PC-9 (cell line): ENCODE results near the gene SOX18. TPM values are rescaled to one million over a fixed set of nuclear protein-coding genes. Genes with fewer than 3 reads are reported as not detected.

Experiments used
- BruUV-seq: library from RNA; stranded (reverse); fragments of 400-500 nt; replicated peaks from 2 replicates; lab custom pipeline; 2021; lab: Mats Ljungman, UMichigan
- CTCF ChIA-PET: fragments of 300-600 bp; sonication (Branson Sonifier 250); formaldehyde crosslinking; loops from one replicate; lab custom pipeline; 2022; ENCODE audit warnings: antibody characterized with exemption; lab: Charles Lee
- POLR2A ChIA-PET: fragments of 300-600 bp; sonication (Branson Sonifier 250); formaldehyde crosslinking; loops from one replicate; lab custom pipeline; 2022; ENCODE audit warnings: antibody characterized with exemption; ENCODE audit not compliant: unreplicated experiment; lab: Charles Lee
- DNase-seq, 2 experiments: peaks; one replicate each; pipeline versions ENCODE4 v3.0.0 to v3.0.0-alpha.2; 2015 to 2022; ENCODE audit warnings: mixed read lengths in 1 of 2
- H2AFZ ChIP-seq: fragments of 200-600 bp; sonication (generic); 2 replicates; pipeline ENCODE4 v1.8.1; 2017; ENCODE audit warnings: antibody characterized with exemption
- H3F3A ChIP-seq: fragments of 200-600 bp; sonication (generic); 2 replicates; pipeline ENCODE4 v1.8.1; 2017; ENCODE audit warnings: antibody characterized with exemption, mild to moderate bottlenecking, low read depth; ENCODE audit not compliant: insufficient read depth
- H3K27ac ChIP-seq: fragments of 200-600 bp; sonication (generic); 2 replicates; pipeline ENCODE4 v1.6.1; 2016; ENCODE audit warnings: mixed run types
- H3K27me3 ChIP-seq: fragments of 200-600 bp; sonication (generic); 2 replicates; pipeline ENCODE4 v1.6.1; 2016; ENCODE audit warnings: low read depth, mixed run types; ENCODE audit not compliant: insufficient read depth
- H3K36me3 ChIP-seq: fragments of 200-600 bp; sonication (generic); 2 replicates; pipeline ENCODE4 v1.6.1; 2016; ENCODE audit warnings: low read depth, mixed run types
- H3K4me1 ChIP-seq: fragments of 200-600 bp; sonication (generic); replicated peaks from 2 replicates; pipeline ENCODE4 v1.6.1; 2016; ENCODE audit warnings: mixed run types; ENCODE audit not compliant: insufficient read depth
- H3K4me2 ChIP-seq: fragments of 200-600 bp; sonication (generic); 2 replicates; pipeline ENCODE4 v1.6.1; 2017; ENCODE audit warnings: mixed run types
- H3K4me3 ChIP-seq: fragments of 200-600 bp; sonication (generic); 2 replicates; pipeline ENCODE4 v1.6.1; 2016; ENCODE audit warnings: mixed run types
- H3K79me2 ChIP-seq: fragments of 200-600 bp; sonication (generic); 2 replicates; pipeline ENCODE4 v1.6.1; 2017; ENCODE audit warnings: low read depth, mixed run types
- H3K9me2 ChIP-seq: fragments of 200-600 bp; sonication (generic); 2 replicates; pipeline ENCODE4 v1.8.1; 2017; ENCODE audit warnings: mild to moderate bottlenecking; ENCODE audit not compliant: insufficient read depth
- H3K9me3 ChIP-seq: fragments of 200-600 bp; sonication (generic); 2 replicates; pipeline ENCODE4 v1.8.1; 2016; ENCODE audit warnings: low read depth; ENCODE audit not compliant: insufficient read depth
- H4K20me1 ChIP-seq: fragments of 200-600 bp; sonication (generic); 2 replicates; pipeline ENCODE4 v1.8.1; 2017; ENCODE audit not compliant: insufficient read depth
- EZH2 ChIP-seq: fragments of 200-600 bp; sonication (generic); IDR thresholded peaks from 2 replicates; pipeline ENCODE4 v1.8.0; 2017; ENCODE audit warnings: antibody characterized with exemption, low read depth
- intact Hi-C: fragments of 100-400 bp; cut with micrococcal nuclease; formaldehyde crosslinking; loops from one replicate; pipeline ENCODE4 v1.10.0; 2022; ENCODE audit not compliant: unreplicated experiment
- microRNA-seq: library from miRNA; unstranded; fragments of <30 nt; microRNA quantifications from one replicate; pipeline ENCODE4 v1.2.0, GENCODE V29; 2021; ENCODE audit warnings: borderline number of aligned reads, borderline replicate concordance
- total RNA-seq: library from RNA; stranded (reverse); gene quantifications from 2 replicates; pipeline ENCODE4 v1.2.3, GENCODE V29; 2021
- TF ChIP-seq, protein P1 (sequence below): fragments of 200-600 bp; sonication (generic); conservative IDR thresholded peaks from 2 replicates; pipeline ENCODE4 v1.6.1; 2017; ENCODE audit warnings: mixed run types, antibody characterized with exemption, mild to moderate bottlenecking, moderate library complexity

Gene SOX18
- total RNA-seq, 1 experiment from 2014 or later = not detected

DNA sequence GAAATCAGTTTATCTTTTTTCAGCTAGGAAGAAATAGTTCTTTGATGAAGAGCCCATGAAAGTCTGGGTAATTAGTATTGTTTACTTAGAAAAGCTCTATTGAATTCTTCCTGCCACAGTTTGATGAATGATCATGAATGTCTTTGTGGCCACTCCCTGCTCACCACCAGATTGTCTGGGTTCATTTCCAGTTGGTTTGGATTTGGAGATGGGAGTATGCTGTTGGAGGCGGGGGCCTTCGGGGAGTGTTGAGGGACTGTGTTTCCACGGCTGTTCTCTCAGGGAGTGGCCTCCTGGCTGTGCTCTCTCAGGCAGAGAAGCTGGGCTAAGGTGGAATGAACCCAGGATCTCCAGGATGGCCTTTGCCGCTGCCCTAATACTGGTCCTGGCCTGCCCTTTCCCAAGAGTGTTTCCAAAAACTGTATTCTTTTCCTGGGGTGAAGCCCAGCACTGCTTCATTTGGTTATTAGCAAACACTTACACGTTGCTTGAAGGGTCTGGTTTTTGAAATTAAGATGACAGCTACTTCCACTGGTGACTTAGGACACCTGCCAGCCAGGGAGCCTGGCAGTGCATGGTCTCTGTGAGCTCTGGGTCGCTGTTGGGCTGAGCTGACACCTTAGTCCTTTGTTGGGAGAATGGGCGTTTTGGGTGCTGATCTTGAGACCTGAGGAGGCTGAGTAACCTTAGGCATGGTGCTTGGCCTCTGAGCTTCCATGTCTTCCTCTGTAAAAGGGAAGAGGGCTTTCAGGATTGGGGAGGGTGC lies 45.3 kb downstream of the SOX18 start:
- BruUV-seq = no TSS peak
- Histone ChIP-seq H3F3A (peaks cover 5% of the 10 kb centered on the region; the same call in 1 of the 2 replicates), H3K4me3 (no peak overlapping the region), H3K4me1 (no peaks in the 10 kb centered on the region), H4K20me1 (peaks cover 34% of the 10 kb centered on the region), H3K27me3 (no peaks in the 10 kb centered on the region), H3K36me3 (peaks cover 22% of the 10 kb centered on the region), H3K9me3 (no peaks in the 10 kb centered on the region), H3K79me2 (no peaks in the 10 kb centered on the region; the same call in 1 of the 2 replicates), H3K4me2 (no peak overlapping the region), H3K9me2 (no peaks in the 10 kb centered on the region), H2AFZ (no peak overlapping the region), H3K27ac (no peak overlapping the region)
- ChIA-PET POLR2A (no interaction called here), CTCF (no interaction called here)
- intact Hi-C loops = no loop called here
- TF ChIP-seq EZH2 = no peak
- TF ChIP-seq, protein P1, sequence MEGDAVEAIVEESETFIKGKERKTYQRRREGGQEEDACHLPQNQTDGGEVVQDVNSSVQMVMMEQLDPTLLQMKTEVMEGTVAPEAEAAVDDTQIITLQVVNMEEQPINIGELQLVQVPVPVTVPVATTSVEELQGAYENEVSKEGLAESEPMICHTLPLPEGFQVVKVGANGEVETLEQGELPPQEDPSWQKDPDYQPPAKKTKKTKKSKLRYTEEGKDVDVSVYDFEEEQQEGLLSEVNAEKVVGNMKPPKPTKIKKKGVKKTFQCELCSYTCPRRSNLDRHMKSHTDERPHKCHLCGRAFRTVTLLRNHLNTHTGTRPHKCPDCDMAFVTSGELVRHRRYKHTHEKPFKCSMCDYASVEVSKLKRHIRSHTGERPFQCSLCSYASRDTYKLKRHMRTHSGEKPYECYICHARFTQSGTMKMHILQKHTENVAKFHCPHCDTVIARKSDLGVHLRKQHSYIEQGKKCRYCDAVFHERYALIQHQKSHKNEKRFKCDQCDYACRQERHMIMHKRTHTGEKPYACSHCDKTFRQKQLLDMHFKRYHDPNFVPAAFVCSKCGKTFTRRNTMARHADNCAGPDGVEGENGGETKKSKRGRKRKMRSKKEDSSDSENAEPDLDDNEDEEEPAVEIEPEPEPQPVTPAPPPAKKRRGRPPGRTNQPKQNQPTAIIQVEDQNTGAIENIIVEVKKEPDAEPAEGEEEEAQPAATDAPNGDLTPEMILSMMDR = no peak
- no peak for DNase-seq

DNA sequence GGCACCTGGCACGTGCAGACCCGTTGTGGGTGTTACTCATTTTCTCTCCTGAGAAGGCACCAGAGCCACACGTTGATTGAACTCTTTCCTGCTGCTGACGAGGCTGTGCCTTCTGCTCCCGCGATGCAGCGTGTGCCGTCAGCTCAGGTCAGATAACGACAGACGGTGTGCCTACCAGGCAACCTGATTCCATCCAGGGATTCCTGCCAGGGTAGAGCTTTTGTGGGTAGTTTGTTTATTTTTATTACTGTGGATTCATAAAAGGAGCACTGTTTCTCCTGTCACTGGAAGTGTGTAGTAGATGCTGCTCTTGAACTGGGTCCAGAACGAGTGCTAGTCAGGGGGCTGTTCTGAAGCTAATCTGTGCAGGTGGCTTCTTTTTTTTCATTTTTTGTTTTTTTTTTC lies 47.8 kb downstream of the SOX18 start:
- ChIA-PET CTCF (no interaction called here), POLR2A (no interaction called here)
- Histone ChIP-seq H3K9me2 (no peaks in the 10 kb centered on the region), H3K36me3 (peaks cover 16% of the 10 kb centered on the region; the same call in 1 of the 2 replicates), H3K4me3 (no peak overlapping the region), H4K20me1 (peaks cover 26% of the 10 kb centered on the region), H3F3A (no peaks in the 10 kb centered on the region), H2AFZ (no peak overlapping the region), H3K9me3 (no peaks in the 10 kb centered on the region), H3K27me3 (no peaks in the 10 kb centered on the region), H3K79me2 (no peaks in the 10 kb centered on the region), H3K4me1 (no peaks in the 10 kb centered on the region), H3K27ac (no peak overlapping the region), H3K4me2 (no peak overlapping the region)
- no TSS peak for BruUV-seq
- DNase-seq = no peak
- intact Hi-C loops = no loop called here
- no peak for TF ChIP-seq EZH2
- TF ChIP-seq, protein P1 = no peak

DNA sequence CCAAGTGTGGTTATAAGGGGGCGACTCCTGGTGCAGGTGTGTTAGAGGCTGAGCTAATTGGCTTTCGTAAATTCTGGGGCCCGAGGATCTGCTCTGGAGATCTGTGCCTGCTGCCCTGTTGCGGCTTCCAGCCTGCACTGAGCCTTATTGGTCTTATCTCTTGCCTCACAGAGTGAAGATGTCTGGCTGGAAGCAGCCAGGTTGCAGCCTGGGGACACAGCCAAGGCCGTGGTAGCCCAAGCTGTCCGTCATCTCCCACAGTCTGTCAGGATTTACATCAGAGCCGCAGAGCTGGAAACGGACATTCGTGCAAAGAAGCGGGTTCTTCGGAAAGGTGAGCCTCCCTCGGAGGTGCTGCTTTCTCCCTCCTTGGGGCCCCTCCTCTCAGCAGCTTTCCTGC lies 48.5 kb downstream of the SOX18 start:
- no peak overlapping the region for H2AFZ ChIP-seq
- no peak overlapping the region for H3K27ac ChIP-seq
- no peaks in the 10 kb centered on the region for H3K27me3 ChIP-seq
- H3K36me3 ChIP-seq = peaks cover 23% of the 10 kb centered on the region; the same call in 1 of the 2 replicates
- H3F3A ChIP-seq = no peaks in the 10 kb centered on the region
- H4K20me1 ChIP-seq = peaks cover 26% of the 10 kb centered on the region
- H3K4me1 ChIP-seq = no peaks in the 10 kb centered on the region
- no peak overlapping the region for H3K4me3 ChIP-seq
- no peaks in the 10 kb centered on the region for H3K79me2 ChIP-seq
- intact Hi-C loops = no loop called here
- no TSS peak for BruUV-seq
- no peak for DNase-seq
- TF ChIP-seq, protein P1 = no peak
- no peak for TF ChIP-seq EZH2
- no peaks in the 10 kb centered on the region for H3K9me3 ChIP-seq
- H3K9me2 ChIP-seq = no peaks in the 10 kb centered on the region
- CTCF ChIA-PET = no interaction called here
- no peak overlapping the region for H3K4me2 ChIP-seq
- POLR2A ChIA-PET = no interaction called here

Small RNA genes lying within 50 kb of the gene (microRNA-seq; reads per million reads assigned to microRNA genes)
- gene MIR6813 = 3.4 reads per million

Other genes starting within 250 kb of the SOX18 start
- 3.6 and 4.9 TPM in 2 replicates for gene ZBTB46, start 218.4 kb downstream of the SOX18 start, total RNA-seq
- gene ABHD16B, start 188.1 kb downstream of the SOX18 start, total RNA-seq = not detected in 2 replicates
- 149 and 158 TPM in 2 replicates for gene TPD52L2, start 184.4 kb downstream of the SOX18 start, total RNA-seq
- gene DNAJC5, start 154.5 kb downstream of the SOX18 start, total RNA-seq = 47.0 and 48.1 TPM in 2 replicates
- 51.7 and 55.1 TPM in 2 replicates for gene UCKL1, start 93.2 kb downstream of the SOX18 start, total RNA-seq
- gene ZNF512B, start 79.7 kb downstream of the SOX18 start, total RNA-seq = 24.3 and 28.1 TPM in 2 replicates
- gene SAMD10, start 70.0 kb downstream of the SOX18 start, total RNA-seq = 14.4 and 18.7 TPM in 2 replicates
- gene PRPF6, start 68.5 kb downstream of the SOX18 start, total RNA-seq = 103 and 111 TPM in 2 replicates
- 3.8 and 6.4 TPM in 2 replicates for gene C20orf204, start 13.5 kb downstream of the SOX18 start, total RNA-seq
- gene TCEA2, start 13.6 kb upstream of the SOX18 start, total RNA-seq = 100 and 156 TPM in 2 replicates
- gene RGS19, start 29.9 kb upstream of the SOX18 start, total RNA-seq = 33.3 and 39.2 TPM in 2 replicates
- 1.5 and 2.7 TPM in 2 replicates for gene OPRL1, start 30.4 kb upstream of the SOX18 start, total RNA-seq
- not detected in 2 replicates for gene LKAAEAR1, start 34.8 kb upstream of the SOX18 start, total RNA-seq
- gene NPBWR2, start 57.9 kb upstream of the SOX18 start, total RNA-seq = not detected in 2 replicates
- 0.18 TPM in 1 of 2 replicates, not detected in the other for gene MYT1, start 114.8 kb upstream of the SOX18 start, total RNA-seq
- gene PCMTD2, start 206.1 kb upstream of the SOX18 start, total RNA-seq = 80.1 and 86.5 TPM in 2 replicates